Retinal pigment epithelial cell (primary cell): ENCODE measurements around the gene TMOD1.

Source experiments
- DNase-seq: peaks from one replicate; pipeline ENCODE4 v3.0.0-alpha.2; 2010; ENCODE audit warnings: low read depth
- H3K4me3 ChIP-seq: 2 replicates; pipeline ENCODE4 v1.5.1; 2011; ENCODE audit warnings: mild to moderate bottlenecking, low read length, control low read depth, moderate library complexity
- CTCF ChIP-seq: conservative IDR thresholded peaks from 2 replicates; pipeline ENCODE4 v1.5.1; 2011; ENCODE audit warnings: low read depth, low read length, control low read depth, inconsistent platforms

The TMOD1 gene

DNA sequence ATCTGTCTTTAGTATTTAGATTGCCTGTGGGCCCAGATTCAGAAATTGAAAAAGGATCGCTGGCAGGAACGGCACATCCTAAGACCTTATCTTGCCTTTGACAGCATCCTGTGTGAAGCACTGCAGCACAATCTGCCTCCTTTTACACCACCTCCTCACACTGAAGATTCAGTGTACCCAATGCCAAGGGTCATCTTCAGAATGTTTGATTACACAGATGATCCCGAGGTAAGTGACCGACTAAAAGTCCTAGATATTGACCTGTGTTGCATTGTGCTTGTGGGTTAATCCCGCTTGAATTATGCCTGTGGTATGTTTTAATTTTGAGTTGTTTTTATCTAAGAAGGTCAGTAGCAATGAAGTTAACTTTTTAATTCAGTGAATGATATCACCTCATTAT, 146.5 kb downstream of the TMOD1 start:
- no peak for DNase-seq
- H3K4me3 ChIP-seq = no peak overlapping the region
- TF ChIP-seq CTCF = no peak
